H1 (cell line): ENCODE measurements around the gene KRT80. TPM values are rescaled to one million over a fixed set of nuclear protein-coding genes. Genes with fewer than 3 reads are reported as not detected.

Experiments used
- BCL11A ChIP-seq, 2 experiments: IDR thresholded peaks; one replicate each; pipeline ENCODE4 v1.6.1; 2011; ENCODE audit warnings: low read depth in 2 of 2, low read length in 2 of 2, mild to moderate bottlenecking in 2 of 2
- FOSL1 ChIP-seq: IDR thresholded peaks from 2 replicates; pipeline ENCODE4 v1.6.1; 2011; ENCODE audit warnings: mild to moderate bottlenecking, low read depth, low read length, moderate library complexity; ENCODE audit not compliant: insufficient read depth
- KDM4A ChIP-seq: IDR thresholded peaks from one replicate; pipeline ENCODE4 v1.7.1; 2012; ENCODE audit warnings: low read depth, mild to moderate bottlenecking, moderate library complexity, low read length, inconsistent platforms; ENCODE audit not compliant: severe bottlenecking
- RAD21 ChIP-seq, 2 experiments: IDR thresholded peaks in 1 of 2; conservative IDR thresholded peaks in 1 of 2; 2 replicates each; pipeline ENCODE4 v1.6.1; 2011; ENCODE audit warnings: low read depth in 2 of 2, low read length in 2 of 2, improper control_type of control experiment in 1 of 2, inconsistent platforms in 1 of 2, mild to moderate bottlenecking in 1 of 2, moderate library complexity in 1 of 2
- RNF2 ChIP-seq: fragments of 200-900, 300-1000 bp; sonication (generic); IDR thresholded peaks from 2 replicates; pipeline ENCODE4 v1.7.1; 2016; ENCODE audit warnings: borderline replicate concordance, low read depth, mild to moderate bottlenecking, antibody characterized with exemption, low read length; ENCODE audit not compliant: poor library complexity, severe bottlenecking; ENCODE audit errors: missing control alignments
- SIN3A ChIP-seq, 2 experiments: IDR thresholded peaks in 1 of 2; conservative IDR thresholded peaks in 1 of 2; 2 replicates each; pipeline ENCODE4 v1.6.1; 2011 to 2012; ENCODE audit warnings: low read length in 2 of 2, improper control_type of control experiment in 1 of 2, low read depth in 1 of 2, mild to moderate bottlenecking in 1 of 2
- polyA plus RNA-seq, 7 experiments: library from polyadenylated mRNA; depleted of rRNA in 3 of 7; stranded (reverse) in 5 of 7; unstranded in 2 of 7; fragments of >200 nt in 5 of 7; fragments of 200-250 nt in 2 of 7; gene quantifications; 1 replicate in 5 of 7; 2 replicates in 1 of 7; 4 replicates in 1 of 7; pipeline versions ENCODE4 v1.2.1 to v1.2.3, GENCODE V29; 2011 to 2013; ENCODE audit warnings: missing spikeins in 2 of 7, mixed read lengths in 2 of 7
- total RNA-seq: library from RNA; stranded (reverse); fragmentation: NEBNext Ultra II Directional; extraction: Animal tissue kit (Norgen Biotek cat#: 25700); gene quantifications from 2 replicates; pipeline ENCODE4 v1.2.1, GENCODE V29; 2021
- TF ChIP-seq, protein P1 (sequence below): fragments of 300-600 bp; sonication (generic); IDR thresholded peaks from 2 replicates; pipeline ENCODE4 v1.7.1; 2012; ENCODE audit warnings: low read length, moderate library complexity, mild to moderate bottlenecking, inconsistent platforms; ENCODE audit not compliant: insufficient replicate concordance

KRT80 gene
- total and polyA plus RNA-seq, 2 of the 8 experiments (the other 6 are each of a cell fraction or from before 2014, with no cell fraction given), result 0.05 TPM; not detected in 1

DNA sequence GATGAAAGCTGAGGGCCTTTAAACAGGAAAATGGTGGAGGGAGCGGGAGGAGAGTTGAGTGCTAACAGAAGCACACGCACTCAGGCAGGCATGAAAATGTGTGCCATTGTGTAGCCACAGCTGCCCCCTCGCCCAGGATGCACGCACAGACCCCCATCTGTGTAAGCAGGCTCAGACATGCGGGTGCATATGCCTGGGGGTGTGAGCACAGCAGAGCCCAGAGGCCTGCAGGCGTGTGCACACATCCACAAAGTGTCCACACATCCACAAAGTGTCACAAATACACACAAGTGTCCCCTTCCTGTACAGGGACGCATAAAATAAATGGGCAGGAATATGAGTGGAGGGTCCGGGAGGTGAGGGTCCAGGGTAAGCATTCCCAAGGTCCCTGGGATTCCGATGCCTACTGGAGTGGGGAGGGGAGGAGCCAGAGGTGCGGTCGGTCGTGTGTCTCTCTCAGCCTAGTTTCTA, 40.4 kb upstream of the KRT80 start (continued):
- TF ChIP-seq, protein P1, sequence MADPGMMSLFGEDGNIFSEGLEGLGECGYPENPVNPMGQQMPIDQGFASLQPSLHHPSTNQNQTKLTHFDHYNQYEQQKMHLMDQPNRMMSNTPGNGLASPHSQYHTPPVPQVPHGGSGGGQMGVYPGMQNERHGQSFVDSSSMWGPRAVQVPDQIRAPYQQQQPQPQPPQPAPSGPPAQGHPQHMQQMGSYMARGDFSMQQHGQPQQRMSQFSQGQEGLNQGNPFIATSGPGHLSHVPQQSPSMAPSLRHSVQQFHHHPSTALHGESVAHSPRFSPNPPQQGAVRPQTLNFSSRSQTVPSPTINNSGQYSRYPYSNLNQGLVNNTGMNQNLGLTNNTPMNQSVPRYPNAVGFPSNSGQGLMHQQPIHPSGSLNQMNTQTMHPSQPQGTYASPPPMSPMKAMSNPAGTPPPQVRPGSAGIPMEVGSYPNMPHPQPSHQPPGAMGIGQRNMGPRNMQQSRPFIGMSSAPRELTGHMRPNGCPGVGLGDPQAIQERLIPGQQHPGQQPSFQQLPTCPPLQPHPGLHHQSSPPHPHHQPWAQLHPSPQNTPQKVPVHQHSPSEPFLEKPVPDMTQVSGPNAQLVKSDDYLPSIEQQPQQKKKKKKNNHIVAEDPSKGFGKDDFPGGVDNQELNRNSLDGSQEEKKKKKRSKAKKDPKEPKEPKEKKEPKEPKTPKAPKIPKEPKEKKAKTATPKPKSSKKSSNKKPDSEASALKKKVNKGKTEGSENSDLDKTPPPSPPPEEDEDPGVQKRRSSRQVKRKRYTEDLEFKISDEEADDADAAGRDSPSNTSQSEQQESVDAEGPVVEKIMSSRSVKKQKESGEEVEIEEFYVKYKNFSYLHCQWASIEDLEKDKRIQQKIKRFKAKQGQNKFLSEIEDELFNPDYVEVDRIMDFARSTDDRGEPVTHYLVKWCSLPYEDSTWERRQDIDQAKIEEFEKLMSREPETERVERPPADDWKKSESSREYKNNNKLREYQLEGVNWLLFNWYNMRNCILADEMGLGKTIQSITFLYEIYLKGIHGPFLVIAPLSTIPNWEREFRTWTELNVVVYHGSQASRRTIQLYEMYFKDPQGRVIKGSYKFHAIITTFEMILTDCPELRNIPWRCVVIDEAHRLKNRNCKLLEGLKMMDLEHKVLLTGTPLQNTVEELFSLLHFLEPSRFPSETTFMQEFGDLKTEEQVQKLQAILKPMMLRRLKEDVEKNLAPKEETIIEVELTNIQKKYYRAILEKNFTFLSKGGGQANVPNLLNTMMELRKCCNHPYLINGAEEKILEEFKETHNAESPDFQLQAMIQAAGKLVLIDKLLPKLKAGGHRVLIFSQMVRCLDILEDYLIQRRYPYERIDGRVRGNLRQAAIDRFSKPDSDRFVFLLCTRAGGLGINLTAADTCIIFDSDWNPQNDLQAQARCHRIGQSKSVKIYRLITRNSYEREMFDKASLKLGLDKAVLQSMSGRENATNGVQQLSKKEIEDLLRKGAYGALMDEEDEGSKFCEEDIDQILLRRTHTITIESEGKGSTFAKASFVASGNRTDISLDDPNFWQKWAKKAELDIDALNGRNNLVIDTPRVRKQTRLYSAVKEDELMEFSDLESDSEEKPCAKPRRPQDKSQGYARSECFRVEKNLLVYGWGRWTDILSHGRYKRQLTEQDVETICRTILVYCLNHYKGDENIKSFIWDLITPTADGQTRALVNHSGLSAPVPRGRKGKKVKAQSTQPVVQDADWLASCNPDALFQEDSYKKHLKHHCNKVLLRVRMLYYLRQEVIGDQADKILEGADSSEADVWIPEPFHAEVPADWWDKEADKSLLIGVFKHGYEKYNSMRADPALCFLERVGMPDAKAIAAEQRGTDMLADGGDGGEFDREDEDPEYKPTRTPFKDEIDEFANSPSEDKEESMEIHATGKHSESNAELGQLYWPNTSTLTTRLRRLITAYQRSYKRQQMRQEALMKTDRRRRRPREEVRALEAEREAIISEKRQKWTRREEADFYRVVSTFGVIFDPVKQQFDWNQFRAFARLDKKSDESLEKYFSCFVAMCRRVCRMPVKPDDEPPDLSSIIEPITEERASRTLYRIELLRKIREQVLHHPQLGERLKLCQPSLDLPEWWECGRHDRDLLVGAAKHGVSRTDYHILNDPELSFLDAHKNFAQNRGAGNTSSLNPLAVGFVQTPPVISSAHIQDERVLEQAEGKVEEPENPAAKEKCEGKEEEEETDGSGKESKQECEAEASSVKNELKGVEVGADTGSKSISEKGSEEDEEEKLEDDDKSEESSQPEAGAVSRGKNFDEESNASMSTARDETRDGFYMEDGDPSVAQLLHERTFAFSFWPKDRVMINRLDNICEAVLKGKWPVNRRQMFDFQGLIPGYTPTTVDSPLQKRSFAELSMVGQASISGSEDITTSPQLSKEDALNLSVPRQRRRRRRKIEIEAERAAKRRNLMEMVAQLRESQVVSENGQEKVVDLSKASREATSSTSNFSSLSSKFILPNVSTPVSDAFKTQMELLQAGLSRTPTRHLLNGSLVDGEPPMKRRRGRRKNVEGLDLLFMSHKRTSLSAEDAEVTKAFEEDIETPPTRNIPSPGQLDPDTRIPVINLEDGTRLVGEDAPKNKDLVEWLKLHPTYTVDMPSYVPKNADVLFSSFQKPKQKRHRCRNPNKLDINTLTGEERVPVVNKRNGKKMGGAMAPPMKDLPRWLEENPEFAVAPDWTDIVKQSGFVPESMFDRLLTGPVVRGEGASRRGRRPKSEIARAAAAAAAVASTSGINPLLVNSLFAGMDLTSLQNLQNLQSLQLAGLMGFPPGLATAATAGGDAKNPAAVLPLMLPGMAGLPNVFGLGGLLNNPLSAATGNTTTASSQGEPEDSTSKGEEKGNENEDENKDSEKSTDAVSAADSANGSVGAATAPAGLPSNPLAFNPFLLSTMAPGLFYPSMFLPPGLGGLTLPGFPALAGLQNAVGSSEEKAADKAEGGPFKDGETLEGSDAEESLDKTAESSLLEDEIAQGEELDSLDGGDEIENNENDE, result no peak
- TF ChIP-seq RNF2 (no peak), KDM4A (no peak), RAD21 (IDR thresholded peaks at IDR 0.05 in 1 of 2, conservative IDR thresholded peaks at IDR 0.05 in 1 of 2; ENCODE audit: low read depth in 2 of 2, low read length in 2 of 2) (no peak), BCL11A (IDR thresholded peaks at IDR 0.05; ENCODE audit: low read depth in 2 of 2, low read length in 2 of 2) (no peak), SIN3A (conservative IDR thresholded peaks at IDR 0.05 in 1 of 2, IDR thresholded peaks at IDR 0.05 in 1 of 2; ENCODE audit: low read depth in 1 of 2, low read length in 2 of 2) (no peak), FOSL1 (no peak)
